ENCODE results near the gene GARIN5B. TPM values are rescaled to one million over a fixed set of nuclear protein-coding genes. Genes with fewer than 3 reads are reported as not detected.
A peak's percentile ranks its signal among the peaks of the same experiment; 100 is the strongest.

The GARIN5B gene
- total and polyA plus RNA-seq, 2 of the 13 experiments (the other 11 are each of a cell fraction or from before 2014, with no cell fraction given), result not detected

GRCh38 chr19:55407800-55408532 is 44.9 kb upstream of the GARIN5B start (continued):
- TF ChIP-seq HDAC1 (CRISPR knock-in tag; IDR thresholded peaks at IDR 0.05) (0 out of 2 replicates have a peak, but pooled peaks have one; percentile 28), ZNF362 (CRISPR knock-in tag; IDR thresholded peaks at IDR 0.05; ENCODE audit: borderline replicate concordance) (0 out of 2 replicates have a peak, but pooled peaks have one; percentile 28), MAX (IDR thresholded peaks at IDR 0.05) (peak; percentile 96), IRF9 (CRISPR knock-in tag; IDR thresholded peaks at IDR 0.05; ENCODE audit: borderline replicate concordance) (peak; percentile 16; the same call in 1 of the 2 replicates), ZIK1 (CRISPR knock-in tag; IDR thresholded peaks at IDR 0.05; ENCODE audit: borderline replicate concordance, low read depth) (peak; percentile 59; the same call in 1 of the 2 replicates), ZBTB40 (IDR thresholded peaks at IDR 0.05) (no peak), ZBTB40 (CRISPR knock-in tag; IDR thresholded peaks at IDR 0.05) (peak; percentile 18; the same call in 1 of the 2 replicates), MED8 (CRISPR knock-in tag; IDR thresholded peaks at IDR 0.05; ENCODE audit: insufficient replicate concordance) (peak; percentile 76), RBM39 (IDR thresholded peaks at IDR 0.05; ENCODE audit: low read depth, low read length, poor library complexity, severe bottlenecking) (no peak), NFYB (CRISPR knock-in tag; IDR thresholded peaks at IDR 0.05) (peak; percentile 78), ZC3H13 (CRISPR knock-in tag; IDR thresholded peaks at IDR 0.05) (0 out of 2 replicates have a peak, but pooled peaks have one; percentile 52), ZNF30 (CRISPR knock-in tag; IDR thresholded peaks at IDR 0.05) (no peak), LRRFIP1 (CRISPR knock-in tag; conservative IDR thresholded peaks at IDR 0.05) (no peak), CAMTA2 (CRISPR knock-in tag; IDR thresholded peaks at IDR 0.05; ENCODE audit: borderline replicate concordance) (peak; percentile 59; the same call in 1 of the 2 replicates)
